Karpas-422 (cell line): Measurements from ENCODE around the gene SIPA1L3. TPM values are rescaled to one million over a fixed set of nuclear protein-coding genes. Genes with fewer than 3 reads are reported as not detected.
A peak's percentile ranks its signal among the peaks of the same experiment; 100 is the strongest.

ENCODE experiments used
- DNase-seq: peaks from one replicate; pipeline ENCODE4 v3.0.0-alpha.2; 2015
- H2AFZ ChIP-seq: fragments of 200-600 bp; sonication (generic); 2 replicates; pipeline ENCODE4 v1.6.1; 2014; ENCODE audit warnings: antibody characterized with exemption, low read length, mixed read lengths
- H3K27ac ChIP-seq: fragments of 200-600 bp; sonication (generic); 2 replicates; pipeline ENCODE4 v1.5.1; 2014; ENCODE audit warnings: mild to moderate bottlenecking, low read length, moderate library complexity
- H3K27me3 ChIP-seq: fragments of 200-600 bp; sonication (generic); 2 replicates; pipeline ENCODE4 v1.6.1; 2014; ENCODE audit warnings: low read length, mixed read lengths
- H3K36me3 ChIP-seq: fragments of 200-600 bp; sonication (generic); 2 replicates; pipeline ENCODE4 v1.6.1; 2014; ENCODE audit warnings: low read length, mixed read lengths; ENCODE audit not compliant: insufficient read depth
- H3K4me1 ChIP-seq: fragments of 200-600 bp; sonication (generic); 2 replicates; pipeline ENCODE4 v1.6.1; 2014; ENCODE audit warnings: mild to moderate bottlenecking, low read length, mixed read lengths
- H3K4me2 ChIP-seq: fragments of 200-600 bp; sonication (generic); 2 replicates; pipeline ENCODE4 v1.6.1; 2014; ENCODE audit warnings: low read length, low read depth, mild to moderate bottlenecking; ENCODE audit not compliant: poor library complexity, severe bottlenecking
- H3K4me3 ChIP-seq: fragments of 200-600 bp; sonication (generic); 2 replicates; pipeline ENCODE4 v1.5.1; 2014; ENCODE audit warnings: mild to moderate bottlenecking, antibody characterized with exemption, low read length, mixed read lengths
- H3K79me2 ChIP-seq: fragments of 200-600 bp; sonication (generic); 2 replicates; pipeline ENCODE4 v1.6.1; 2014; ENCODE audit warnings: mild to moderate bottlenecking, low read length, mixed read lengths
- H3K9ac ChIP-seq: fragments of 200-600 bp; sonication (generic); 2 replicates; pipeline ENCODE4 v1.6.0; 2014; ENCODE audit warnings: low read length
- H3K9me2 ChIP-seq: fragments of 200-600 bp; sonication (generic), shearing (Covaris generic); replicated peaks from 2 replicates; pipeline ENCODE4 v1.6.0; 2014; ENCODE audit warnings: mild to moderate bottlenecking, low read length, moderate library complexity; ENCODE audit not compliant: insufficient read depth
- H3K9me3 ChIP-seq: fragments of 300-700, 200-600 bp; sonication (generic); 2 replicates; pipeline ENCODE4 v1.6.1; 2014; ENCODE audit warnings: low read length, mixed read lengths
- H4K20me1 ChIP-seq: fragments of 200-600 bp; sonication (generic); 2 replicates; pipeline ENCODE4 v1.6.1; 2014; ENCODE audit warnings: mild to moderate bottlenecking, antibody characterized with exemption, low read length, low read depth; ENCODE audit not compliant: insufficient read depth
- total RNA-seq: library from RNA; depleted of rRNA; stranded (reverse); fragments of >200 nt; shearing (Covaris generic); gene quantifications from 2 replicates; pipeline ENCODE4 v1.2.3, GENCODE V29; 2014; ENCODE audit warnings: low replicate concordance

SIPA1L3 gene
- total RNA-seq, 1 experiment from 2014 or later: 88.1 TPM

- Histone ChIP-seq H3K9me3 (no peaks in the 10 kb centered on the region), H4K20me1 (no peaks in the 10 kb centered on the region), H3K4me3 (no peak overlapping the region), H3K27ac (peak overlapping the region; percentile 33; the same call in 1 of the 2 replicates), H3K9ac (no peak overlapping the region), H3K79me2 (peaks cover 51% of the 10 kb centered on the region), H3K4me1 (peaks cover 51% of the 10 kb centered on the region), H3K4me2 (no peak overlapping the region), H3K27me3 (no peaks in the 10 kb centered on the region), H3K36me3 (peaks cover 7% of the 10 kb centered on the region), H2AFZ (no peak overlapping the region), H3K9me2 (no peaks in the 10 kb centered on the region)
- DNase-seq: no peak
Observed at GRCh38 chr19:38079926-38080380, 172.9 kb downstream of the SIPA1L3 start.

- H3K27me3 ChIP-seq: no peaks in the 10 kb centered on the region
- H3K4me2 ChIP-seq: no peak overlapping the region
- peaks cover 55% of the 10 kb centered on the region for H3K79me2 ChIP-seq
Observed at GRCh38 chr19:38081547-38082255, 174.7 kb downstream of the SIPA1L3 start.

GRCh38 chr19:38082256-38083118 is 175.5 kb downstream of the SIPA1L3 start:
- H2AFZ ChIP-seq: no peak overlapping the region
- no peak overlapping the region for H3K4me3 ChIP-seq
- peaks cover 53% of the 10 kb centered on the region for H3K79me2 ChIP-seq
- no peaks in the 10 kb centered on the region for H3K27me3 ChIP-seq
- H3K9ac ChIP-seq: no peak overlapping the region
- H3K9me2 ChIP-seq: no peaks in the 10 kb centered on the region
- no peak overlapping the region for H3K4me2 ChIP-seq
- no peak overlapping the region for H3K27ac ChIP-seq
- no peaks in the 10 kb centered on the region; the same call in 1 of the 2 replicates for H4K20me1 ChIP-seq
- H3K4me1 ChIP-seq: peaks cover 27% of the 10 kb centered on the region
- H3K9me3 ChIP-seq: no peaks in the 10 kb centered on the region
- no peak for DNase-seq
- peaks cover 7% of the 10 kb centered on the region for H3K36me3 ChIP-seq

More at GRCh38 chr19:38081547-38082255, 174.7 kb downstream of the SIPA1L3 start:
- Histone ChIP-seq H3K9me3 (no peaks in the 10 kb centered on the region), H3K9me2 (no peaks in the 10 kb centered on the region), H3K4me3 (no peak overlapping the region), H2AFZ (no peak overlapping the region), H4K20me1 (no peaks in the 10 kb centered on the region; the same call in 1 of the 2 replicates), H3K4me1 (peaks cover 34% of the 10 kb centered on the region), H3K27ac (no peak overlapping the region), H3K9ac (no peak overlapping the region), H3K36me3 (peaks cover 7% of the 10 kb centered on the region)
- DNase-seq: no peak

- no peak overlapping the region for H3K4me2 ChIP-seq
- H4K20me1 ChIP-seq: no peaks in the 10 kb centered on the region; the same call in 1 of the 2 replicates
- H3K27me3 ChIP-seq: no peaks in the 10 kb centered on the region
- DNase-seq: no peak
- peaks cover 44% of the 10 kb centered on the region for H3K79me2 ChIP-seq
- no peak overlapping the region for H3K9ac ChIP-seq
- no peaks in the 10 kb centered on the region for H3K9me2 ChIP-seq
- peaks cover 11% of the 10 kb centered on the region for H3K36me3 ChIP-seq
- no peak overlapping the region for H3K4me3 ChIP-seq
- H2AFZ ChIP-seq: no peak overlapping the region
- no peaks in the 10 kb centered on the region for H3K9me3 ChIP-seq
- H3K4me1 ChIP-seq: peaks cover 12% of the 10 kb centered on the region
- H3K27ac ChIP-seq: no peak overlapping the region
Observed at GRCh38 chr19:38084196-38084595, 177.2 kb downstream of the SIPA1L3 start.

- Histone ChIP-seq H3K4me2 (no peak overlapping the region), H3K9me2 (no peaks in the 10 kb centered on the region), H3K9me3 (no peaks in the 10 kb centered on the region), H3K79me2 (peaks cover 32% of the 10 kb centered on the region), H3K4me1 (peaks cover 22% of the 10 kb centered on the region), H4K20me1 (peaks cover 3% of the 10 kb centered on the region; the same call in 1 of the 2 replicates), H3K27me3 (no peaks in the 10 kb centered on the region), H2AFZ (no peak overlapping the region), H3K36me3 (peaks cover 13% of the 10 kb centered on the region), H3K27ac (0 out of 2 replicates have a peak overlapping the region, but pooled peaks have one; percentile 23), H3K9ac (no peak overlapping the region), H3K4me3 (no peak overlapping the region)
- DNase-seq: no peak
Observed at GRCh38 chr19:38089440-38089839, 182.4 kb downstream of the SIPA1L3 start.

- no peak overlapping the region for H2AFZ ChIP-seq
- H3K4me2 ChIP-seq: no peak overlapping the region
- 0 out of 2 replicates have a peak, but pooled peaks cover 3% of the 10 kb centered on the region for H4K20me1 ChIP-seq
- 0 out of 2 replicates have a peak overlapping the region, but pooled peaks have one; percentile 77 for H3K27ac ChIP-seq
- no peaks in the 10 kb centered on the region for H3K9me2 ChIP-seq
- no peaks in the 10 kb centered on the region for H3K27me3 ChIP-seq
- peaks cover 21% of the 10 kb centered on the region for H3K36me3 ChIP-seq
- DNase-seq: no peak
- no peak overlapping the region for H3K4me3 ChIP-seq
- H3K9ac ChIP-seq: no peak overlapping the region
- H3K4me1 ChIP-seq: peaks cover 54% of the 10 kb centered on the region
- peaks cover 51% of the 10 kb centered on the region for H3K79me2 ChIP-seq
- H3K9me3 ChIP-seq: no peaks in the 10 kb centered on the region
Observed at GRCh38 chr19:38093154-38093553, 186.1 kb downstream of the SIPA1L3 start.

- Histone ChIP-seq H3K9ac (no peak overlapping the region), H3K36me3 (peaks cover 20% of the 10 kb centered on the region), H3K4me2 (no peak overlapping the region), H3K4me1 (peaks cover 58% of the 10 kb centered on the region), H3K4me3 (no peak overlapping the region), H2AFZ (no peak overlapping the region), H3K9me3 (no peaks in the 10 kb centered on the region), H3K27ac (peak overlapping the region; percentile 77; the same call in 1 of the 2 replicates), H3K9me2 (no peaks in the 10 kb centered on the region), H3K27me3 (no peaks in the 10 kb centered on the region), H4K20me1 (0 out of 2 replicates have a peak, but pooled peaks cover 3% of the 10 kb centered on the region), H3K79me2 (peaks cover 50% of the 10 kb centered on the region)
- DNase-seq: no peak
Observed at GRCh38 chr19:38093587-38093986, 186.6 kb downstream of the SIPA1L3 start.
